GM23248 (cell line): ENCODE data around the gene SIGLEC11.

Experiments used
- EZH2 ChIP-seq: fragments of 200-600 bp; sonication (generic); IDR thresholded peaks from 2 replicates; pipeline ENCODE4 v1.6.1; 2018; ENCODE audit warnings: antibody characterized with exemption, mild to moderate bottlenecking; ENCODE audit not compliant: insufficient read depth, poor library complexity, severe bottlenecking
- EZH2phosphoT487 ChIP-seq: fragments of 200-600 bp; sonication (generic); IDR thresholded peaks from 2 replicates; pipeline ENCODE4 v1.6.1; 2018; ENCODE audit warnings: antibody characterized with exemption, moderate library complexity, mild to moderate bottlenecking, low read depth; ENCODE audit not compliant: insufficient read depth

GRCh38 chr19:49977881-49978280 lies 16.9 kb upstream of the SIGLEC11 start:
- TF ChIP-seq EZH2phosphoT487, result no peak
- TF ChIP-seq EZH2, result no peak
